Bronchial epithelial cell (primary cell): ENCODE measurements around the gene AP3B1. TPM values are rescaled to one million over a fixed set of nuclear protein-coding genes. Genes with fewer than 3 reads are reported as not detected.

Experiments
- DNase-seq: peaks from one replicate; pipeline ENCODE4 v3.0.0-alpha.2; 2010; ENCODE audit warnings: low read depth
- FAIRE-seq: peaks from 2 replicates; lab custom pipeline; 2011; peaks lifted over from hg19 to GRCh38; lab: Jason Lieb, UNC
- H3K27me3 ChIP-seq: 2 replicates; pipeline ENCODE4 v1.5.1; 2011; ENCODE audit warnings: low read length; ENCODE audit not compliant: control insufficient read depth, insufficient read depth
- H3K36me3 ChIP-seq: 2 replicates; pipeline ENCODE4 v1.5.1; 2011; ENCODE audit warnings: low read length; ENCODE audit not compliant: control insufficient read depth, insufficient read depth
- H3K4me3 ChIP-seq: 2 replicates; pipeline ENCODE4 v1.5.1; 2011; ENCODE audit warnings: mild to moderate bottlenecking, low read depth, low read length, control low read depth
- CTCF ChIP-seq: IDR thresholded peaks from 2 replicates; pipeline ENCODE4 v1.5.1; 2011; ENCODE audit warnings: mild to moderate bottlenecking, moderate library complexity, low read length, control low read depth, inconsistent platforms; ENCODE audit not compliant: insufficient read depth, severe bottlenecking
- total RNA-seq: library from RNA; depleted of rRNA; stranded (reverse); fragments of >200 nt; gene quantifications from 2 replicates; pipeline ENCODE4 v1.2.1, GENCODE V29; 2014

The AP3B1 gene
- total RNA-seq, 1 donor from 2014 or later: 27.4 TPM

GRCh38 chr5:78279194-78279593 is 15.3 kb downstream of the AP3B1 start:
- no peaks in the 10 kb centered on the region for H3K36me3 ChIP-seq
- FAIRE-seq (no peak), DNase-seq (no peak)
- no peaks in the 10 kb centered on the region for H3K27me3 ChIP-seq
- no peak for TF ChIP-seq CTCF
- no peak overlapping the region for H3K4me3 ChIP-seq

GRCh38 chr5:78277715-78278114 is 16.8 kb downstream of the AP3B1 start:
- no peak for TF ChIP-seq CTCF
- FAIRE-seq: no peak

GRCh38 chr5:78275998-78276543 is 18.4 kb downstream of the AP3B1 start:
- no peak for DNase-seq
- FAIRE-seq: no peak
- Histone ChIP-seq H3K4me3 (no peak overlapping the region), H3K27me3 (no peaks in the 10 kb centered on the region), H3K36me3 (no peaks in the 10 kb centered on the region)
- TF ChIP-seq CTCF: no peak

More at GRCh38 chr5:78277715-78278114, 16.8 kb downstream of the AP3B1 start:
- Histone ChIP-seq H3K36me3 (no peaks in the 10 kb centered on the region), H3K4me3 (no peak overlapping the region), H3K27me3 (no peaks in the 10 kb centered on the region)
- no peak for DNase-seq

GRCh38 chr5:78274540-78275197 is 19.8 kb downstream of the AP3B1 start:
- DNase-seq (no peak), FAIRE-seq (no peak)
- H3K4me3 ChIP-seq: no peak overlapping the region
- H3K27me3 ChIP-seq: no peaks in the 10 kb centered on the region
- H3K36me3 ChIP-seq: no peaks in the 10 kb centered on the region
- no peak for TF ChIP-seq CTCF

GRCh38 chr5:78273436-78273835 is 21.1 kb downstream of the AP3B1 start:
- FAIRE-seq (no peak), DNase-seq (no peak)
- no peak for TF ChIP-seq CTCF
- Histone ChIP-seq H3K36me3 (no peaks in the 10 kb centered on the region), H3K4me3 (no peak overlapping the region), H3K27me3 (no peaks in the 10 kb centered on the region)
